ENCODE measurements around the gene ADAMTS18.

GRCh38 chr16:77385481-77385880 lies 49.4 kb downstream of the ADAMTS18 start:
- TF ChIP-seq POLR2A (IDR thresholded peaks at IDR 0.05) (no peak), CTCF (IDR thresholded peaks at IDR 0.05) (no peak), EP300 (IDR thresholded peaks at IDR 0.05) (no peak)
